ENCODE results near the gene FLNC. TPM values are rescaled to one million over a fixed set of nuclear protein-coding genes. Genes with fewer than 3 reads are reported as not detected.

The FLNC gene
- total and polyA plus RNA-seq, 2 donors (not counting 3 experiments of a cell fraction or from before 2014, with no cell fraction given) = 19.5 to 81.9 TPM

- no peak overlapping the region for H3K9ac ChIP-seq (replicated peaks; ENCODE audit: extremely low read depth, insufficient read depth, low read length)
- no peaks in the 10 kb centered on the region for H3K79me2 ChIP-seq (ENCODE audit: control insufficient read depth, insufficient read depth, low read length)
- CTCF ChIA-PET = interaction anchor here (0.7 to 2.1 kb wide), 5 partner anchors 10 to 42 kb away, joined by 3 to 5 read pairs (median 3); no protein-coding TSS in a partner anchor
- no peaks in the 10 kb centered on the region for H3K9me1 ChIP-seq (replicated peaks; ENCODE audit: control insufficient read depth, extremely low read depth, insufficient read depth, low read length)
- no peak overlapping the region for H3K4me3 ChIP-seq (replicated peaks in 1 of 3; ENCODE audit: insufficient read depth in 1 of 3, low read depth in 1 of 3, low read length in 3 of 3)
- POLR2A ChIA-PET = no interaction called here
- no peaks in the 10 kb centered on the region for H4K20me1 ChIP-seq (replicated peaks; ENCODE audit: control insufficient read depth, extremely low read depth, insufficient read depth, low read length)
- no peak overlapping the region for H3K27ac ChIP-seq (ENCODE audit: insufficient read depth, low read depth, low read length)
- H2AFZ ChIP-seq (ENCODE audit: low read depth, low read length) = no peak overlapping the region
- BruUV-seq (replicated peaks) = no TSS peak
- H3K9me3 ChIP-seq (replicated peaks; ENCODE audit: control insufficient read depth, insufficient read depth, low read length) = peaks cover 3% of the 10 kb centered on the region
- H3K36me3 ChIP-seq (ENCODE audit: control insufficient read depth in 2 of 2, extremely low read depth in 1 of 2, insufficient read depth in 2 of 2, low read length in 2 of 2) = no peaks in the 10 kb centered on the region
- no peak overlapping the region for H3K4me2 ChIP-seq (ENCODE audit: insufficient read depth, low read length)
- DNase-seq (ENCODE audit: low read depth, low spot score) (no peak), FAIRE-seq (peak; percentile 4)
- intact Hi-C loops (cut with micrococcal nuclease) = no loop called here
- dilution Hi-C loops (cut with MboI; ENCODE audit: extremely low pct_ligation_motif_present, low sequenced_read_pairs) = no loop called here
- no peaks in the 10 kb centered on the region for H3K4me1 ChIP-seq (ENCODE audit: control insufficient read depth, extremely low read depth, insufficient read depth, low read length)
- H3K27me3 ChIP-seq (ENCODE audit: control insufficient read depth in 2 of 2, insufficient read depth in 2 of 2, low read length in 2 of 2) = peaks cover 6 to 9% of the 10 kb centered on the region in 2 experiments
- TF ChIP-seq POLR2AphosphoS5 (IDR thresholded peaks at IDR 0.05; ENCODE audit: insufficient read depth, low read depth, low read length) = no peak
- TF ChIP-seq GATA2 (IDR thresholded peaks at IDR 0.05; ENCODE audit: insufficient read depth, insufficient read length, low read depth, low read length) = no peak
- TF ChIP-seq CTCF (IDR thresholded peaks at IDR 0.05; ENCODE audit: extremely low read depth in 1 of 2, insufficient read depth in 1 of 2, low read depth in 1 of 2, low read length in 2 of 2) = no peak
- TF ChIP-seq MAX (IDR thresholded peaks at IDR 0.05; ENCODE audit: insufficient read depth, insufficient read length) = no peak
- TF ChIP-seq MYC (IDR thresholded peaks at IDR 0.05; ENCODE audit: low read depth, low read length) = no peak
- no peak for TF ChIP-seq FOS (IDR thresholded peaks at IDR 0.05; ENCODE audit: borderline replicate concordance, insufficient read depth, low read length)
- no peak for TF ChIP-seq EZH2 (IDR thresholded peaks at IDR 0.05; ENCODE audit: borderline replicate concordance, low read depth, low read length, severe bottlenecking)
- TF ChIP-seq POLR2A (IDR thresholded peaks at IDR 0.05; ENCODE audit: low read depth, low read length) = no peak
- no peak for TF ChIP-seq JUN (IDR thresholded peaks at IDR 0.05; ENCODE audit: borderline replicate concordance, insufficient read depth, insufficient read length, low read depth)
Measured at GRCh38 chr7:128781126-128781525, 49.1 kb upstream of the FLNC start.

Measured in endothelial cell of umbilical vein (primary cell).